Smooth muscle cell (in vitro differentiated cells): ENCODE results near the gene GOLGA3. TPM values are rescaled to one million over a fixed set of nuclear protein-coding genes. Genes with fewer than 3 reads are reported as not detected.

Experiments
- DNase-seq: peaks from one replicate; lab custom pipeline; 2025; ENCODE audit not compliant: unreplicated experiment; lab: John Stamatoyannopoulos, UW
- H2AFZ ChIP-seq: fragments of 200-600 bp; sonication (generic); 2 replicates; pipeline ENCODE4 v1.6.0; 2016; ENCODE audit warnings: antibody characterized with exemption, low read depth, mild to moderate bottlenecking
- H3F3A ChIP-seq: fragments of 200-600 bp; sonication (generic); 2 replicates; pipeline ENCODE4 v1.6.0; 2017; ENCODE audit warnings: antibody characterized with exemption, low read depth
- H3K27ac ChIP-seq: fragments of 200-600 bp; sonication (generic); 2 replicates; pipeline ENCODE4 v1.5.1; 2016; ENCODE audit warnings: low read depth, mild to moderate bottlenecking
- H3K27me3 ChIP-seq: fragments of 200-600 bp; sonication (generic); 2 replicates; pipeline ENCODE4 v1.6.1; 2016; ENCODE audit warnings: low read depth, mild to moderate bottlenecking
- H3K36me3 ChIP-seq: fragments of 200-600 bp; sonication (generic); 2 replicates; pipeline ENCODE4 v1.5.1; 2016; ENCODE audit warnings: low read depth
- H3K4me1 ChIP-seq: fragments of 200-600 bp; sonication (generic); 2 replicates; pipeline ENCODE4 v1.5.1; 2016; ENCODE audit warnings: low read depth
- H3K4me2 ChIP-seq: fragments of 200-600 bp; sonication (generic); 2 replicates; pipeline ENCODE4 v1.6.0; 2016; ENCODE audit warnings: mild to moderate bottlenecking
- H3K4me3 ChIP-seq: fragments of 200-600 bp; sonication (generic); 2 replicates; pipeline ENCODE4 v1.5.1; 2016; ENCODE audit warnings: mild to moderate bottlenecking
- H3K79me2 ChIP-seq: fragments of 200-600 bp; sonication (generic); 2 replicates; pipeline ENCODE4 v1.6.0; 2016; ENCODE audit warnings: low read depth, mild to moderate bottlenecking
- H3K9ac ChIP-seq: fragments of 200-600 bp; sonication (generic); 2 replicates; pipeline ENCODE4 v1.6.0; 2016; ENCODE audit warnings: low read depth
- H3K9me3 ChIP-seq: fragments of 200-600 bp; sonication (generic); replicated peaks from 2 replicates; pipeline ENCODE4 v1.5.1; 2016; ENCODE audit warnings: low read depth
- H4K20me1 ChIP-seq: fragments of 200-600 bp; sonication (generic); 2 replicates; pipeline ENCODE4 v1.6.0; 2016; ENCODE audit warnings: low read depth
- WGBS: methylation state at CpG from one replicate; pipeline ENCODE4 v1.1.7; 2016; ENCODE audit warnings: low lambda C conversion rate; 5-methylcytosine and 5-hydroxymethylcytosine counted together
- polyA plus RNA-seq: library from polyadenylated mRNA; unstranded; fragments of >200 nt; fragmentation: Nextera tagmentation; extraction: Ambion mirVana; gene quantifications from 2 replicates; pipeline ENCODE4 v1.2.1, GENCODE V29; 2016
- total RNA-seq: library from RNA; depleted of rRNA; stranded (reverse); fragments of >200 nt; gene quantifications from 2 replicates; pipeline ENCODE4 v1.2.3, GENCODE V29; 2014
- TF ChIP-seq, protein P1 (sequence below): fragments of 200-600 bp; sonication (generic); IDR thresholded peaks from 2 replicates; pipeline ENCODE4 v1.5.1; 2017; ENCODE audit warnings: borderline replicate concordance, mild to moderate bottlenecking, antibody characterized with exemption; ENCODE audit not compliant: insufficient read depth, poor library complexity, severe bottlenecking

GOLGA3 gene
- total and polyA plus RNA-seq, 2 experiments from 2014 or later: 25.1 to 34.5 TPM

DNA sequence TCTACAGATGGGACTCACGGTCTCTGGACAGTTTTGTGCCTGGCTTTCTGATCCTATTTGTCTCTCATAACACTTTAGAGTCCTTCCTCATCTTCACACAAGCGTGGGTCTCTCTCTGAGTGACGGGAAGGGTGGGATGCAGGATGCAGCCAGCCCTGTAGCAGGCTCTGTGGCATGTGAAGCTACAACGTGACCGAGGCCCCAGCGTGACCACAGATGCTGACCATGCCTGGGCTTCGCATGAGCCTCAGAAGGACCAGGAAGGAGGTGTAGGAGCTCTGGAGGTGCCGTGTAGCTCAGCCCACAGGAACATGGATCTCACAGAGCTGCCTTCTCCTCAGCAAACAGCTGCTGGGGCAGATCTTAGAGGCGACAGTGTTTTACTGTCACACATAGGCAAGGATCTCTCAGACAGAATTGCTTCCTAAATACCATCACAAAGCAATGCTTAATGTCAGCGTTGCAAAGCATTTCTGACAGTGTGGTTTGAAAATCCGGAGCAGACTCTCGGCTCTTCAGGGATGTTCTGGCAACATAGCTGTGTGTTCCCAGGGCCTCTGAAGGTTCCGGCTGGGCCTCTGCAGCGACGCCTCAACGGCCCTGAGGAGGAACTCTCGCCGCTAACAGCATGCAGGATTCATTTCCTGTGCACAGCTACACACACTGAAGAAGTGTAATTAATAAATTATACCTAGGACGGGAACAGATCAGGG lies 88.9 kb downstream of the GOLGA3 start:
- WGBS: 97% methylated on average over 19 of the region's 19 CpGs

DNA sequence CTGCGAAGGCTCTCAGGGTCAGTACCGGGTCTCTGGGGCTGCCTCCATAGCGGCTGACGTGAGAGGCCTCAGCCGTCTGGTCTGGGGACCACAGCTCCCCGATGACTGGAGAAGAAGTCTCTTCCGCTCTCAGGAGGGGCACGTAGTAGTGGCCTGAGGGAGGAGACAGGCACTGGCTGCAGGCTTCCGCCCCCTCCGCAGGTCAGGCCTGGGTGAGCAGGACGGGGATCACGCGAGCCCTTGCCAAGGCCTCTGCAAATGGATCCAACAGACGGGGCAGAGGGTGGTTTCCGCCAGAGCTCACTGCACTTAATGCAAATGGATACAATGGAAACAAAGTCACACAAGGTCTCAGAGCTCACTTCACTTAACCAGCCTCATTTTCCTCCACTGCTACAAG lies 91.8 kb downstream of the GOLGA3 start:
- no peak overlapping the region for H3K27ac ChIP-seq
- H3K9me3 ChIP-seq: no peaks in the 10 kb centered on the region
- no peak overlapping the region for H2AFZ ChIP-seq
- H3K4me2 ChIP-seq: no peak overlapping the region
- no peak overlapping the region for H3K4me3 ChIP-seq
- H3K4me1 ChIP-seq: no peaks in the 10 kb centered on the region
- H3K9ac ChIP-seq: no peak overlapping the region
- WGBS: 96% methylated on average over 15 of the region's 15 CpGs
- peaks cover 29% of the 10 kb centered on the region for H3K36me3 ChIP-seq
- TF ChIP-seq, protein P1, sequence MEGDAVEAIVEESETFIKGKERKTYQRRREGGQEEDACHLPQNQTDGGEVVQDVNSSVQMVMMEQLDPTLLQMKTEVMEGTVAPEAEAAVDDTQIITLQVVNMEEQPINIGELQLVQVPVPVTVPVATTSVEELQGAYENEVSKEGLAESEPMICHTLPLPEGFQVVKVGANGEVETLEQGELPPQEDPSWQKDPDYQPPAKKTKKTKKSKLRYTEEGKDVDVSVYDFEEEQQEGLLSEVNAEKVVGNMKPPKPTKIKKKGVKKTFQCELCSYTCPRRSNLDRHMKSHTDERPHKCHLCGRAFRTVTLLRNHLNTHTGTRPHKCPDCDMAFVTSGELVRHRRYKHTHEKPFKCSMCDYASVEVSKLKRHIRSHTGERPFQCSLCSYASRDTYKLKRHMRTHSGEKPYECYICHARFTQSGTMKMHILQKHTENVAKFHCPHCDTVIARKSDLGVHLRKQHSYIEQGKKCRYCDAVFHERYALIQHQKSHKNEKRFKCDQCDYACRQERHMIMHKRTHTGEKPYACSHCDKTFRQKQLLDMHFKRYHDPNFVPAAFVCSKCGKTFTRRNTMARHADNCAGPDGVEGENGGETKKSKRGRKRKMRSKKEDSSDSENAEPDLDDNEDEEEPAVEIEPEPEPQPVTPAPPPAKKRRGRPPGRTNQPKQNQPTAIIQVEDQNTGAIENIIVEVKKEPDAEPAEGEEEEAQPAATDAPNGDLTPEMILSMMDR: no peak
- H3K79me2 ChIP-seq: peaks cover 9% of the 10 kb centered on the region
- DNase-seq: no peak
- H3F3A ChIP-seq: no peaks in the 10 kb centered on the region
- H3K27me3 ChIP-seq: no peaks in the 10 kb centered on the region
- H4K20me1 ChIP-seq: peaks cover 74% of the 10 kb centered on the region

More for the DNA sequence above, 88.9 kb downstream of the GOLGA3 start:
- Histone ChIP-seq H3K36me3 (peaks cover 28% of the 10 kb centered on the region), H3K4me3 (no peak overlapping the region), H3K9me3 (no peaks in the 10 kb centered on the region), H3K4me1 (no peaks in the 10 kb centered on the region), H3K27ac (no peak overlapping the region), H3K4me2 (no peak overlapping the region), H2AFZ (no peak overlapping the region), H3K27me3 (no peaks in the 10 kb centered on the region), H3K9ac (no peak overlapping the region), H3F3A (no peaks in the 10 kb centered on the region), H4K20me1 (peaks cover 90% of the 10 kb centered on the region), H3K79me2 (peaks cover 36% of the 10 kb centered on the region)
- no peak for DNase-seq
- TF ChIP-seq, protein P1: no peak

DNA sequence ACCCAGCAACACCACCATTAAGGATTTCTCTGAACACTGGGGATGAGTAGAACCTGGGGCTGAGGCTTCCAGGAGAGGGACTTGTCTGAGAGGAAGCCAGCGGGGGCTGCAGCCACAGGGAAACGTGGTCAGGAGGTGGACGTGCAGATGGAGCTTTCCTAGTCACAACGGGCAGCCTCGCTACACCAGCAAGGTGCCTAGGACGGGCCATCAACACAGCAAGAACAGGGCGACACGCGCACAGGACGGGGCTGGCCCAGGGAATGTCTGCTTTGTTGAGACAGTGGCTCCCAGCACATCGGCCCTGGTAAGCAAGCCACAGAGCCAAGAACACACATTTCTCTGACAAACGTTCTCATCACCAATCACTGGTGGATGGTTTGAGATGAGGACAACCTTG lies 92.3 kb downstream of the GOLGA3 start:
- peaks cover 73% of the 10 kb centered on the region for H4K20me1 ChIP-seq
- H3K4me2 ChIP-seq: no peak overlapping the region
- H3K9ac ChIP-seq: no peak overlapping the region
- no peaks in the 10 kb centered on the region for H3F3A ChIP-seq
- no peaks in the 10 kb centered on the region for H3K4me1 ChIP-seq
- no peak overlapping the region for H2AFZ ChIP-seq
- H3K4me3 ChIP-seq: no peak overlapping the region
- H3K27me3 ChIP-seq: no peaks in the 10 kb centered on the region
- no peaks in the 10 kb centered on the region for H3K9me3 ChIP-seq
- peaks cover 8% of the 10 kb centered on the region for H3K79me2 ChIP-seq
- peaks cover 29% of the 10 kb centered on the region for H3K36me3 ChIP-seq
- DNase-seq: no peak
- no peak overlapping the region for H3K27ac ChIP-seq
- TF ChIP-seq, protein P1: no peak
- 94% methylated on average over 11 of the region's 12 CpGs for WGBS

DNA sequence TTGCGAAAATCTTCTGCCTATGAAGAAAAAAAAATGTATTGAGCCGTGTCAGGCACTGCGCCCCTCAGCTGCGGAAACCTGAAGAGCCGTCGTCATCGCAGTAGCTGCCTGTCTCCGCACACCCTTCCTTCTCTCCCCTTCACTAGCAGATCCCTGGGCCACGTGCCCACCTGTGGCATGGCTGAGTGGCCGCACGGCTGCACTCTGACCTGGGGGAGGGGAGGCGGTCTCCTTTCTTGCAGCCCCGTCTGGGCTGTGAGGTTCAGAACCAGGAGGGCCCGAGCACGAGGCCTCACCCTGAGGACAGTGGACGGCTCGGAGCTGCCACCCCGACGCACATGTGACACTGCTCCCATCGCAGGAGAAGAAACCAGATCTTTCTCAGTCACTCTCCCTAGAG lies 93.2 kb downstream of the GOLGA3 start:
- Histone ChIP-seq H3K9me3 (no peaks in the 10 kb centered on the region), H3K79me2 (peaks cover 2% of the 10 kb centered on the region), H3K27ac (no peak overlapping the region), H3K27me3 (no peaks in the 10 kb centered on the region), H3K4me3 (no peak overlapping the region), H3K36me3 (peaks cover 29% of the 10 kb centered on the region), H4K20me1 (peaks cover 73% of the 10 kb centered on the region), H3K4me2 (no peak overlapping the region), H2AFZ (no peak overlapping the region), H3K9ac (no peak overlapping the region), H3F3A (no peaks in the 10 kb centered on the region), H3K4me1 (no peaks in the 10 kb centered on the region)
- no peak for DNase-seq
- TF ChIP-seq, protein P1: no peak
- WGBS: 96% methylated on average over 19 of the region's 20 CpGs
